Measurements from ENCODE around the gene TMEM86B.

- TF ChIP-seq CTCF (IDR thresholded peaks at IDR 0.05): no peak
- no peak for TF ChIP-seq POLR2AphosphoS5 (IDR thresholded peaks at IDR 0.05)
Observed at GRCh38 chr19:55229789-55230182, 1.2 kb upstream of the TMEM86B start.
